ENCODE measurements around the gene SMOC2. TPM values are rescaled to one million over a fixed set of nuclear protein-coding genes. Genes with fewer than 3 reads are reported as not detected.
"Not testable (repeated sequence)": the region's sequence is repeated elsewhere in the genome, so short reads cannot be mapped to it uniquely, and the experiment has no call there.

The SMOC2 gene
- total and polyA plus RNA-seq, 2 of the 4 experiments (the other 2 are of a cell fraction) = not detected

DNA sequence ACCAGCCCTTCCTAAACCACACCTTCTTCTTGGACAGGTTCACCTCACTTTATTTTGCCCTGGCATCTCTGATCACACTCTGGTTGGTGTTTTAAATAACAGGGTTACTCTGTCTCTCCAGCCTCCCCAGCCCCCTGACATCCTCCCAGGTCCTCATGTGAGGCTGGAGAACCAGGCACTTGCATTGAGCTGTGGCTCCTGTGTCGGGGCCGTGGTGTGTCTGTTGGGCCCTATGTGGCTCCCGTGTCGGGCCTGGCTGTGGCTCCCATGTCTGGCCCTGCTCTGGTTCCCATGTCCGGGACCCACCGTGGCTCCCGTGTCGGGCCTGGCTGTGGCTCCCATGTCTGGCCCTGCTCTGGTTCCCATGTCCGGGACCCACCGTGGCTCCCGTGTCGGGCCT is 170.0 kb downstream of the SMOC2 start:
- ATAC-seq (ENCODE audit: low read depth); H3K14ac ChIP-seq (replicated peaks; ENCODE audit: low read depth, low read length); H4K8ac ChIP-seq (ENCODE audit: low read depth in 2 of 2, low read length in 2 of 2); H2BK20ac ChIP-seq (ENCODE audit: low read depth, low read length); H3K4me1 ChIP-seq (ENCODE audit: control insufficient read depth, insufficient read depth, low read length); H2BK15ac ChIP-seq (ENCODE audit: low read depth, low read length); H3K79me1 ChIP-seq (ENCODE audit: low read depth in 1 of 2, low read length in 2 of 2); CTCF ChIA-PET; DNase-seq; H2AK5ac ChIP-seq (ENCODE audit: low read depth, low read length); H3K18ac ChIP-seq (ENCODE audit: low read depth, low read length); H2AK9ac ChIP-seq (replicated peaks; ENCODE audit: low read depth, low read length, poor library complexity); H2BK120ac ChIP-seq (ENCODE audit: low read depth, low read length); H4K91ac ChIP-seq (ENCODE audit: insufficient read depth, low read depth, low read length); H3K4me2 ChIP-seq (ENCODE audit: low read depth, low read length); H3K9ac ChIP-seq (ENCODE audit: low read depth, low read length); BruUV-seq (replicated peaks); H4K5ac ChIP-seq (ENCODE audit: low read depth, low read length); dilution Hi-C loops (cut with HindIII; ENCODE audit: low sequenced_read_pairs, unreplicated experiment); in situ Hi-C loops (cut with MboI; ENCODE audit: low sequenced_read_pairs); H3K56ac ChIP-seq (ENCODE audit: extremely low read depth, insufficient read depth, low read length); intact Hi-C loops (cut with micrococcal nuclease); H3K4me3 ChIP-seq (ENCODE audit: insufficient read depth, low read depth, low read length); POLR2A ChIA-PET (ENCODE audit: unreplicated experiment); H3K36me3 ChIP-seq (ENCODE audit: control insufficient read depth, insufficient read depth, low read length); H3K4ac ChIP-seq (ENCODE audit: low read depth, low read length); H4K20me1 ChIP-seq (ENCODE audit: insufficient read depth, low read length); H2AFZ ChIP-seq (replicated peaks; ENCODE audit: low read length, poor library complexity); H3K9me1 ChIP-seq (ENCODE audit: insufficient read depth, low read length); H3K23ac ChIP-seq (ENCODE audit: low read depth, low read length); H3K27ac ChIP-seq (ENCODE audit: insufficient read depth, low read length); H2BK5ac ChIP-seq (ENCODE audit: low read depth, low read length, poor library complexity, severe bottlenecking); H3K27me3 ChIP-seq (ENCODE audit: control insufficient read depth, insufficient read depth, low read length): not testable (repeated sequence)
- 83% methylated on average over 1 of the region's 12 CpGs; no CpG with 5 or more reads in 1 of the 2 experiments for WGBS, 2 experiments (ENCODE audit: extremely low coverage in 2 of 2, insufficient read length in 1 of 2)
- peaks cover 41% of the 10 kb centered on the region; the same call in 1 of the 2 replicates for H3K9me3 ChIP-seq (ENCODE audit: control insufficient read depth, insufficient read depth, low read length)

Data from IMR-90 (cell line).